Smooth muscle cell (in vitro differentiated cells): ENCODE results near the gene COL5A2. TPM values are rescaled to one million over a fixed set of nuclear protein-coding genes. Genes with fewer than 3 reads are reported as not detected.

Experiments used
- DNase-seq: peaks from one replicate; lab custom pipeline; 2025; ENCODE audit not compliant: unreplicated experiment; lab: John Stamatoyannopoulos, UW
- H2AFZ ChIP-seq: fragments of 200-600 bp; sonication (generic); 2 replicates; pipeline ENCODE4 v1.6.0; 2016; ENCODE audit warnings: antibody characterized with exemption, low read depth, mild to moderate bottlenecking
- H3F3A ChIP-seq: fragments of 200-600 bp; sonication (generic); 2 replicates; pipeline ENCODE4 v1.6.0; 2017; ENCODE audit warnings: antibody characterized with exemption, low read depth
- H3K27ac ChIP-seq: fragments of 200-600 bp; sonication (generic); 2 replicates; pipeline ENCODE4 v1.5.1; 2016; ENCODE audit warnings: low read depth, mild to moderate bottlenecking
- H3K27me3 ChIP-seq: fragments of 200-600 bp; sonication (generic); 2 replicates; pipeline ENCODE4 v1.6.1; 2016; ENCODE audit warnings: low read depth, mild to moderate bottlenecking
- H3K36me3 ChIP-seq: fragments of 200-600 bp; sonication (generic); 2 replicates; pipeline ENCODE4 v1.5.1; 2016; ENCODE audit warnings: low read depth
- H3K4me1 ChIP-seq: fragments of 200-600 bp; sonication (generic); 2 replicates; pipeline ENCODE4 v1.5.1; 2016; ENCODE audit warnings: low read depth
- H3K4me2 ChIP-seq: fragments of 200-600 bp; sonication (generic); 2 replicates; pipeline ENCODE4 v1.6.0; 2016; ENCODE audit warnings: mild to moderate bottlenecking
- H3K4me3 ChIP-seq: fragments of 200-600 bp; sonication (generic); 2 replicates; pipeline ENCODE4 v1.5.1; 2016; ENCODE audit warnings: mild to moderate bottlenecking
- H3K79me2 ChIP-seq: fragments of 200-600 bp; sonication (generic); 2 replicates; pipeline ENCODE4 v1.6.0; 2016; ENCODE audit warnings: low read depth, mild to moderate bottlenecking
- H3K9ac ChIP-seq: fragments of 200-600 bp; sonication (generic); 2 replicates; pipeline ENCODE4 v1.6.0; 2016; ENCODE audit warnings: low read depth
- H3K9me3 ChIP-seq: fragments of 200-600 bp; sonication (generic); replicated peaks from 2 replicates; pipeline ENCODE4 v1.5.1; 2016; ENCODE audit warnings: low read depth
- H4K20me1 ChIP-seq: fragments of 200-600 bp; sonication (generic); 2 replicates; pipeline ENCODE4 v1.6.0; 2016; ENCODE audit warnings: low read depth
- CTCF ChIP-seq: fragments of 200-600 bp; sonication (generic); IDR thresholded peaks from 2 replicates; pipeline ENCODE4 v1.5.1; 2017; ENCODE audit warnings: borderline replicate concordance, mild to moderate bottlenecking, antibody characterized with exemption; ENCODE audit not compliant: insufficient read depth, poor library complexity, severe bottlenecking
- WGBS: methylation state at CpG from one replicate; pipeline ENCODE4 v1.1.7; 2016; ENCODE audit warnings: low lambda C conversion rate; 5-methylcytosine and 5-hydroxymethylcytosine counted together
- polyA plus RNA-seq: library from polyadenylated mRNA; unstranded; fragments of >200 nt; fragmentation: Nextera tagmentation; extraction: Ambion mirVana; gene quantifications from 2 replicates; pipeline ENCODE4 v1.2.1, GENCODE V29; 2016
- total RNA-seq: library from RNA; depleted of rRNA; stranded (reverse); fragments of >200 nt; gene quantifications from 2 replicates; pipeline ENCODE4 v1.2.3, GENCODE V29; 2014

COL5A2 gene
- total and polyA plus RNA-seq, 2 experiments from 2014 or later, result 364 to 697 TPM

GRCh38 chr2:189092936-189093335, 86.6 kb downstream of the COL5A2 start:
- H3F3A ChIP-seq, result peaks cover 45% of the 10 kb centered on the region
- H3K27ac ChIP-seq, result peak overlapping the region; percentile 93
- no peaks in the 10 kb centered on the region for H3K36me3 ChIP-seq
- DNase-seq, result no peak
- no peaks in the 10 kb centered on the region for H3K27me3 ChIP-seq
- H3K9ac ChIP-seq, result peak overlapping the region; percentile 61
- H4K20me1 ChIP-seq, result no peaks in the 10 kb centered on the region
- no peak overlapping the region for H2AFZ ChIP-seq
- peaks cover 45% of the 10 kb centered on the region for H3K79me2 ChIP-seq
- H3K4me2 ChIP-seq, result peak overlapping the region; percentile 73
- H3K4me1 ChIP-seq, result peaks cover 25% of the 10 kb centered on the region
- WGBS, result 25% methylated on average over 2 of the region's 2 CpGs
- TF ChIP-seq CTCF, result no peak
- no peak overlapping the region for H3K4me3 ChIP-seq
- no peaks in the 10 kb centered on the region for H3K9me3 ChIP-seq

GRCh38 chr2:189091253-189091652, 88.3 kb downstream of the COL5A2 start:
- 32% methylated on average over 1 of the region's 1 CpG for WGBS
- Histone ChIP-seq H3K4me1 (peaks cover 17% of the 10 kb centered on the region), H3K4me2 (peak overlapping the region; percentile 73), H4K20me1 (no peaks in the 10 kb centered on the region), H3K27me3 (no peaks in the 10 kb centered on the region), H3F3A (peaks cover 46% of the 10 kb centered on the region), H2AFZ (no peak overlapping the region), H3K9ac (peak overlapping the region; percentile 50), H3K9me3 (no peaks in the 10 kb centered on the region), H3K27ac (peak overlapping the region; percentile 93), H3K79me2 (peaks cover 54% of the 10 kb centered on the region), H3K4me3 (no peak overlapping the region), H3K36me3 (peaks cover 4% of the 10 kb centered on the region)
- no peak for TF ChIP-seq CTCF
- DNase-seq, result no peak

- peaks cover 57% of the 10 kb centered on the region for H3K79me2 ChIP-seq
- WGBS, result 20% methylated on average over 3 of the region's 3 CpGs
- no peak overlapping the region for H2AFZ ChIP-seq
- no peak for DNase-seq
- peaks cover 12% of the 10 kb centered on the region for H3K36me3 ChIP-seq
- H3K9ac ChIP-seq, result no peak overlapping the region
- no peaks in the 10 kb centered on the region for H4K20me1 ChIP-seq
- no peak overlapping the region for H3K4me3 ChIP-seq
- H3K9me3 ChIP-seq, result no peaks in the 10 kb centered on the region
- H3K4me1 ChIP-seq, result peaks cover 14% of the 10 kb centered on the region
- H3F3A ChIP-seq, result peaks cover 59% of the 10 kb centered on the region
- no peak for TF ChIP-seq CTCF
- no peaks in the 10 kb centered on the region for H3K27me3 ChIP-seq
- peak overlapping the region; percentile 93 for H3K27ac ChIP-seq
- H3K4me2 ChIP-seq, result no peak overlapping the region
Measured at GRCh38 chr2:189088591-189089205, 90.9 kb downstream of the COL5A2 start.

GRCh38 chr2:189086710-189087109, 92.9 kb downstream of the COL5A2 start:
- H3K27ac ChIP-seq, result peak overlapping the region; percentile 80
- no peaks in the 10 kb centered on the region for H3K27me3 ChIP-seq
- H3K9ac ChIP-seq, result no peak overlapping the region
- peak overlapping the region; percentile 42 for H3K4me2 ChIP-seq
- H4K20me1 ChIP-seq, result no peaks in the 10 kb centered on the region
- no peak for TF ChIP-seq CTCF
- WGBS, result 42% methylated on average over 2 of the region's 2 CpGs
- H3K4me1 ChIP-seq, result peaks cover 7% of the 10 kb centered on the region
- peaks cover 57% of the 10 kb centered on the region for H3F3A ChIP-seq
- H3K9me3 ChIP-seq, result no peaks in the 10 kb centered on the region
- H3K4me3 ChIP-seq, result no peak overlapping the region
- H2AFZ ChIP-seq, result no peak overlapping the region
- H3K36me3 ChIP-seq, result peaks cover 12% of the 10 kb centered on the region
- no peak for DNase-seq
- H3K79me2 ChIP-seq, result peaks cover 46% of the 10 kb centered on the region
